PFSK-1 (cell line): ENCODE results near the gene CYP27C1.

Source experiments
- POLR2AphosphoS5 ChIP-seq: IDR thresholded peaks from 2 replicates; pipeline ENCODE4 v1.6.1; 2012; ENCODE audit warnings: low read depth, mild to moderate bottlenecking, control low read depth, low read length, moderate library complexity
- REST ChIP-seq, 2 experiments: IDR thresholded peaks; 2 replicates each; pipeline versions ENCODE4 v1.6.1 to v1.8.0; 2011 to 2012; ENCODE audit warnings: low read depth in 2 of 2, low read length in 2 of 2, control low read depth in 1 of 2, inconsistent platforms in 1 of 2, mild to moderate bottlenecking in 1 of 2, moderate library complexity in 1 of 2; ENCODE audit not compliant: insufficient read depth in 1 of 2
- SIN3A ChIP-seq: IDR thresholded peaks from 2 replicates; pipeline ENCODE4 v1.6.1; 2012; ENCODE audit warnings: mild to moderate bottlenecking, low read length, moderate library complexity, borderline replicate concordance; ENCODE audit not compliant: insufficient read depth
- TAF1 ChIP-seq: IDR thresholded peaks from 2 replicates; pipeline ENCODE4 v1.6.1; 2012; ENCODE audit warnings: low read length, control low read depth, borderline replicate concordance; ENCODE audit not compliant: insufficient read depth

- TF ChIP-seq POLR2AphosphoS5 (no peak), SIN3A (no peak), REST (IDR thresholded peaks at IDR 0.05; ENCODE audit: insufficient read depth in 1 of 2, low read depth in 2 of 2, low read length in 2 of 2) (no peak), TAF1 (no peak)
Observed at GRCh38 chr2:127166231-127166860, 53.8 kb downstream of the CYP27C1 start.
